Activated naive CD8-positive, alpha-beta T cell treated with anti-CD3 and anti-CD28 coated beads for 36 hours (primary cell): ENCODE measurements around the gene SDC4. TPM values are rescaled to one million over a fixed set of nuclear protein-coding genes. Genes with fewer than 3 reads are reported as not detected.

ENCODE experiments used
- DNase-seq: peaks from one replicate; pipeline ENCODE4 v3.0.0; 2021
- H3K27ac Mint-ChIP-seq: one replicate; pipeline ENCODE4 v1.8.0; 2022; ENCODE audit warnings: mild to moderate bottlenecking, moderate library complexity, mixed read lengths
- H3K27me3 Mint-ChIP-seq: one replicate; pipeline ENCODE4 v1.8.0; 2022; ENCODE audit warnings: mild to moderate bottlenecking, mixed read lengths
- H3K36me3 Mint-ChIP-seq: one replicate; pipeline ENCODE4 v1.8.0; 2021; ENCODE audit warnings: mild to moderate bottlenecking, mixed read lengths
- H3K4me1 Mint-ChIP-seq: one replicate; pipeline ENCODE4 v1.8.0; 2021; ENCODE audit warnings: mixed read lengths
- H3K4me3 Mint-ChIP-seq: one replicate; pipeline ENCODE4 v1.8.0; 2022; ENCODE audit warnings: mild to moderate bottlenecking, moderate library complexity, mixed read lengths
- H3K9me3 Mint-ChIP-seq: one replicate; pipeline ENCODE4 v1.8.0; 2022; ENCODE audit warnings: mixed read lengths
- total RNA-seq, 2 experiments: library from RNA; stranded (reverse); gene quantifications; one replicate each; pipeline ENCODE4 v1.2.3, GENCODE V29; 2021

The SDC4 gene
- total RNA-seq, 2 experiments from 2014 or later = 24.6 to 25.5 TPM

DNA sequence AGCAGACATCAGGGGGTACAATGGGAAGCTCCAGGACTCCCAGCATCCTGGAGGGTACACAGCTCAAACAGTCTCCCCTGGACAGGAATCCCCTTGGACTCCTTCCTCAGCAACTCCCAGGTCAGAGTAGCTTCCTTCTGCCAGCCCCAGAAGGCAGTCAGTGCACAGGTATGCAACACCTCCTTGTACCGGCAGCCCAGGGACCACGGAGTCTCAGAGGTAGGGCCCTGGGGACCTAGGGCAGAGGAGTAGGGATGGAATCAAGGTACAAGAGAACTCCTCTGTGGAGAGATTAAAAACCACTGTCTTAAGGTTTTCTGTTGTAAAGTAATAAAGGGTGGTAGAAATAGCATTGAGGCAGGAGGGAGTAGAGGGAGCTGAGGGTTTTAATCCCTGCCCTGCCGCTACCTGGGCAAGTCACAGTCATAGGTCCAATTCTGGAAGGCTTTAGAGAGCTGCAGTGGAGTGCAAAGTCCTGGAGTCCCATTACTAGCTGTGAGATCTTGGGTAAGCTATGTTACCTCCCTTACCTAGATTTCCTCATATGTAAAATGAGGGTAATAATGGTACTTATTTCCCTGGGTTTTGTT, 22.4 kb upstream of the SDC4 start:
- no peak for DNase-seq
- Mint-ChIP-seq H3K27me3 (no peaks in the 10 kb centered on the region), H3K4me3 (no peak overlapping the region), H3K36me3 (peaks cover 13% of the 10 kb centered on the region), H3K4me1 (peaks cover 43% of the 10 kb centered on the region), H3K27ac (peak overlapping the region; percentile 42), H3K9me3 (no peaks in the 10 kb centered on the region)

DNA sequence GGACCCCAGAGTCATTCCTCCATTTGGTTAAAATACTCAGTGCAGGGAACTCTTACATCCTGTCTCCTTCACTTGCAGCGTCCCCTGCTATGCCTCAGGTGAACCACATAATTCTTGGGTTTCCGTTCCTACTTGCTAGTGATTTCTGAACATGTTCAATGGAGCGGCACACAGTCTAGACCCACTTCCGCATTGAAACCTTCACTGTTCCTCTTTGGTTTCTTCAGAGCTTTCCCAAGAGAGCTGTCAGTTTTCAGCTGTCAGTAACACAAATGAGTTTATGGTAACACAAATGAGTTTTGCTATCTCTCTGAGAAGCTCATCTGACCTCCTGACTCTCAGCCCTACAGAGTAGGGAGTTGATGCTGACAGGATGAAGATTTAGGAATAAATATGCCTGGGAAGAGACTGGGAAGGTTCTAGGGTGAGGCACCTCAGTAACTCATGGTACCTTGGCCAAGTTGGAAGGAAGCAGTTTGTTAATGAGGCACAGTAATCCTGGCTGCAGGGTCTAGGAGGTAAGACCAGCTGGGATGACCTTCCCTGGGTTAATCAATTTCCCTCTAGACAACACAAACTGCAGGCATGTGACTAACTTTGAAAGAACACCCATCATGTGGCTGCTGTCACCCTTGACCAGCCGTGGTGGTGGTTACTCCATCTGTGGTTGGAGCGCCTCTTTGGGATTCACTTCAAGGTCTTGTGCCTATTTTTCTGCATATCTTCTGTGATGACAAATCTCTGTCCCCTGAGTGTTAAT, 20.2 kb upstream of the SDC4 start:
- H3K27ac Mint-ChIP-seq = peak overlapping the region; percentile 72
- DNase-seq = no peak
- H3K27me3 Mint-ChIP-seq = no peaks in the 10 kb centered on the region
- no peaks in the 10 kb centered on the region for H3K9me3 Mint-ChIP-seq
- peaks cover 13% of the 10 kb centered on the region for H3K36me3 Mint-ChIP-seq
- H3K4me3 Mint-ChIP-seq = no peak overlapping the region
- H3K4me1 Mint-ChIP-seq = peaks cover 51% of the 10 kb centered on the region

DNA sequence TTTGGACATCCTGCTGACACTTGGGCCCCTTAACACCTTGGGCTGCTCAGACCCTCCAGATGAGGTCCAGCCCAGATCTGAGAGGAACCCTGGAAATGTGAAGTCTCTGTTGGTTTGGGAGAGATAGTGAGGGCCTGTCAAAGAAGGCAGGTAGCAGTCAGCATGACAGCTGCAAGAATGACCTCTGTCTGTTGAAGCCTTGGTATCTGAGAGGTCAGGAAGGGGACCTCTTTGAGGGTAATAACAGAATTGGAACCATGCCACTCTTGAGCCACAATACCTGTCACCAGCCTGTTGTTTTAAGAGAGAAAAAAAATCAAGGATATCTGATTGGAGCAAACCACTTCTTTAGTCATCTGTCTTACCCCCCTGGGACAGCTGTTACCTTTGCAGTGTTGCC, 18.9 kb upstream of the SDC4 start:
- no peak overlapping the region for H3K4me3 Mint-ChIP-seq
- no peaks in the 10 kb centered on the region for H3K9me3 Mint-ChIP-seq
- H3K36me3 Mint-ChIP-seq = peaks cover 10% of the 10 kb centered on the region
- no peaks in the 10 kb centered on the region for H3K27me3 Mint-ChIP-seq
- H3K4me1 Mint-ChIP-seq = peaks cover 46% of the 10 kb centered on the region
- peak overlapping the region; percentile 60 for H3K27ac Mint-ChIP-seq
- DNase-seq = no peak

DNA sequence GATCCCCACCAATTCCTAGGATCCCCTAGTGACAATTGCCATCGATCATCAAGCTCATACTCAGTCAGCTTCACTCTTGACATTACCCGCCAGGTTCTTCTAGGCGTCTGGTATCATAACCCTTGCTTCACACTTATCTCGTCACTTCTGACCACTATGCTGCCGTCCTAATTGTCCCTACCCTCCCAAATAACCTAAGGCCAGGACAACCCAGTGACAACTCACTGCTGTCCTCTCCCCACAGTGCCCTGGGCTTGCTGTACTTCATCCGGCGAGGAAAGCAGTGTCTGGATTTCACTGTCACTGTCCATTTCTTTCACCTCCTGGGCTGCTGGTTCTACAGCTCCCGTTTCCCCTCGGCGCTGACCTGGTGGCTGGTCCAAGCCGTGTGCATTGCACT, 18.4 kb upstream of the SDC4 start:
- Mint-ChIP-seq H3K27me3 (no peaks in the 10 kb centered on the region), H3K4me3 (no peak overlapping the region), H3K9me3 (no peaks in the 10 kb centered on the region), H3K4me1 (peaks cover 49% of the 10 kb centered on the region), H3K27ac (peak overlapping the region; percentile 60), H3K36me3 (peaks cover 10% of the 10 kb centered on the region)
- no peak for DNase-seq

DNA sequence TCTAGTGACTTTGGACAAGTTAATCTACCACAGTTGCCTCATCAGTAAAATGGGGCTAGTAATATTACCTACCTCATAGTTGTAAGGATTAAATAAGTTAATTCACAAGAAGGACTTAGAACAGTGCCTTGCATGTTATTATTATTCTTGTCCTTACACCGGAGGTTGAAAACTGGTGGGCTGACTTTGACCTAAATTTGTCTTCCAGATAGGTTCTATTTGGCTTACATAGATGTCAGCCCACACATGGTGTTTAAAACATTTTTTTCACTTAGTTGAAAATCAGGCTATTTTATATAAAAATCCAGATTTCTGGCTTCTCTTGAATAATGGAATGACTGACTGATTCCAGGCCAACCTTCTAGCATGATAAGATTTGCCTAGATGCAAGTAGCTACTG, 18.0 kb upstream of the SDC4 start:
- Mint-ChIP-seq H3K27ac (no peak overlapping the region), H3K4me1 (peaks cover 49% of the 10 kb centered on the region), H3K36me3 (peaks cover 10% of the 10 kb centered on the region)

DNA sequence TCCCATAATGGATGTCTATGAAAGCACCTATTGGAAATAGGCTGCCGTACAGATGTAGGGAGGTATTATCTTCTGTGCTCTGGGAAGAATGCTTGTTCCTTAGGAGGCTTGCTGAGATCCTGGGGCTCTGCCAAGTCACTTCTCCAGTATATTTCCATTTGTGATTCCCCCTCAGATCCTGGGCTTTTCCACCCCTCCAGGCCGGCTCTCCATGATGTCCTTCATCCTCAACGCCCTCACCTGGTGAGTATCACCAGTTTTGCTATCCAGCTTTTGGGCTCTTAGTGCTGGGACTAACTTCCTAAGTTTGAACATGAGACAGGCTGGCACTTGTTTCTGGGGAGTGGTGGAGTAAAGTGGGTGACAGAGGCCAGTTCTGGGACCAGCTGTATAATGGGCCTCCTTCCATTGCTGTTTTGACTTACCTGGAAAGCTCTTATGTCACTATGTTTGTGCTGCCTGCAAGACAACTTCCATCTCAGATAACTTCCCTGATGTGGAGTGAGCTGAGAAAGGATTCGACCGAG, 17.3 kb upstream of the SDC4 start:
- Mint-ChIP-seq H3K4me3 (no peak overlapping the region), H3K4me1 (peaks cover 49% of the 10 kb centered on the region), H3K27ac (peak overlapping the region; percentile 12), H3K27me3 (no peaks in the 10 kb centered on the region), H3K9me3 (no peaks in the 10 kb centered on the region), H3K36me3 (peaks cover 10% of the 10 kb centered on the region)
- DNase-seq = no peak

More for the DNA sequence above, 18.0 kb upstream of the SDC4 start:
- Mint-ChIP-seq H3K27me3 (no peaks in the 10 kb centered on the region), H3K4me3 (no peak overlapping the region), H3K9me3 (no peaks in the 10 kb centered on the region)
- DNase-seq = no peak

DNA sequence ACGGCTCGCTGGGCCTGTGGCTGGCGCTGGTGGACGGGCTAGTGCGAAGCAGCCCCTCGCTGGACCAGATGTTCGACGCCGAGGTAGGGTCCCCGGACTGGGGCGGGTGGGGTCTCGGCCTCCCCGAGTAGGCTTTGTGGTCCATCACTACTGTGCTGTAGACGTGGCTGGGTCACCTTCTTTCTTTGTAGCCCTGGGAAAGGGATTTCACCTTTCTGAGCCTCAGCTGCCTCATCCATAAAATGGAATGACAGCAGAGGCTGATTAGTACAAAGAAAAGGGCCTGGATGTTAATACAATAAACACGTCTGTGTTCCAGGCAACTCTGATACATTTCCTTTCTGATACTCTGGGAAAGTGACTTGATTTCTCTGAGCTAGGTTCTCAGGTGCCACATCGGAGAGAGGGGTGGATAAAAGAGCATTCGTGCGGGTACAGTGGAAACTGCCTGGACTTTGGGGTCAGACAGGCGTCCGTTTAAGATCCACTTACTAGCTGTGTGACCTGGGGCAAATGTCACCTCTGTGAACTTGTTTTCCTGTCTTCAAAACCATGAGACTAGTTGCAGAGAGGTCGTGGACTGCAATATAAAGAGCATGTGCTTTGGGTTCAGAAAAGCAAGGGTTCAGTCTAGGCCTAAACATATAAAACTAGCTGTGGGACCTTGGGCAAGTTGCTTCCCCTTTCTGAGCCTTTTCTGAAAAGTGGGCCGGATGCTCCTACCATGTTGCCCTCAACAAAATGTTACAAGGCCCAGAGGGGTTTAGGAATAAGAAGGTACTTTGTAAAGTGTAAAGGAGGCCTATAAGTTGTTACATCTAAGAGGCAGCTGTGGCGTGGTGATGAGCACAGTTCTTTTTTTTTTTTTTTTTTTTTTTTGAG, 15.6 kb upstream of the SDC4 start:
- Mint-ChIP-seq H3K27me3 (no peaks in the 10 kb centered on the region), H3K27ac (peak overlapping the region; percentile 95), H3K36me3 (peaks cover 10% of the 10 kb centered on the region), H3K9me3 (no peaks in the 10 kb centered on the region), H3K4me1 (peaks cover 54% of the 10 kb centered on the region), H3K4me3 (peak overlapping the region; percentile 94)
- DNase-seq = no peak

DNA sequence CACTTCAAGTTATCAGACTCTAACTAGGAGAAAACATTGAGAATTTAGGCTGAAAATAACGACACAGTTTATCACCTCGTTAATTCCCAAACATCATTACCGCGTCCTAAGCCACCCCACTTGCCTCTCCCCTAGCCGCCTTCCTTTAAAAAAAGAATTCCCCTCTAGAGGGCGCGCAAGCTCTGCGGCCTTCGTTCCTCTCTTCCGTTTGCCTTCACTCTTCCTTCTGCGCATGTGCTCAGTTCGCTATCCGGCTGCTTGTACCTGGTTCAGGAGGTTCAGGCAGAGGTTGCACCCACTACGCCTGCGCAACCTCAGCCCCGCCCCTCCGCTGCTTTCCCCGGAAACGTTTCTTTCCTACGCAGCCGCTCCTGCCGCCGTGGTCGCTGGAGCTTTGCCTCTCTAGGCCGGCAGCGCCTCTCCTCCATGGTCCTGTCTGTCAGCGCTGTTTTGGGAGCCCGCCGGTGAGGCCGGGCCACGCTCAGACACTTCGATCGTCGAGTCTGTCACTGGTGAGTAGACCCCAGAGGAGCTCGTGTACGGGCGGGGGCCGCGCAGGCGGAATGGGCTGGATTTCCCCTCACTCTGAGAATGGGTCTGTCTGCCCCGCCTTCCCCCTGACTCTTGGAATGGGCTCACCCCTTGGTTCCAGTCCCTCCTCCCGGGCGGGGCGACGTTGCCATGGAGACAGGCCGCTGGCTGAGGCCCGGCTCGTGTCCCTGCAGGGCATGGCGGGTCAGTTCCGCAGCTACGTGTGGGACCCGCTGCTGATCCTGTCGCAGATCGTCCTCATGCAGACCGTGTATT, 14.8 kb upstream of the SDC4 start, which contains the start of gene SYS1:
SYS1 (plus strand) TSS at position 353 of the 807 bp plus-strand sequence; CDS start at position 729, 376 bp downstream.
- Mint-ChIP-seq H3K9me3 (no peaks in the 10 kb centered on the region), H3K27me3 (no peaks in the 10 kb centered on the region), H3K4me3 (peak within 1 kb of the TSS; percentile 94), H3K36me3 (peaks cover 10% of the 10 kb centered on the region), H3K4me1 (peaks cover 55% of the 10 kb centered on the region), H3K27ac (peak within 1 kb of the TSS; percentile 95)
- DNase-seq = peak; percentile 99

DNA sequence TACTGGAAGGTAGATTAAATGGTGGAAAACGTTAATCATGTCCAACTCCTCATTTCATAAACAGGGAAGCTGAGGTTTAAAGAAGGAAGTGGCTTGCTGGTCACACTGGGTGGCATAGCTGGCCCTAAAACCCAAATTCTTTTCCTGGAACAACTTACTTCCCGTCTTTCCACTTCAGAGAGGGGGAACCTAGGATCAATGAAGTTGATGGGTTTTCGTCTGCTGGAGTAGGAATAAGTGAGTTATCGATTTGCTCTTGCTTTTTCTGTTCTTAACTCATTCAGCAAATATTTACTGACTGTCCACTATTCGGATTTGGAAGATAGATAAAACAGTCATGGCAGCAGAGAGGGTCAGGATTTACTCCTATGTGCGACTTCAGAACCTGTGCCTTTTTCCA, 13.6 kb upstream of the SDC4 start:
- Mint-ChIP-seq H3K27ac (no peak overlapping the region), H3K4me1 (peaks cover 51% of the 10 kb centered on the region), H3K4me3 (no peak overlapping the region), H3K27me3 (no peaks in the 10 kb centered on the region), H3K36me3 (peaks cover 9% of the 10 kb centered on the region), H3K9me3 (no peaks in the 10 kb centered on the region)
- DNase-seq = no peak

DNA sequence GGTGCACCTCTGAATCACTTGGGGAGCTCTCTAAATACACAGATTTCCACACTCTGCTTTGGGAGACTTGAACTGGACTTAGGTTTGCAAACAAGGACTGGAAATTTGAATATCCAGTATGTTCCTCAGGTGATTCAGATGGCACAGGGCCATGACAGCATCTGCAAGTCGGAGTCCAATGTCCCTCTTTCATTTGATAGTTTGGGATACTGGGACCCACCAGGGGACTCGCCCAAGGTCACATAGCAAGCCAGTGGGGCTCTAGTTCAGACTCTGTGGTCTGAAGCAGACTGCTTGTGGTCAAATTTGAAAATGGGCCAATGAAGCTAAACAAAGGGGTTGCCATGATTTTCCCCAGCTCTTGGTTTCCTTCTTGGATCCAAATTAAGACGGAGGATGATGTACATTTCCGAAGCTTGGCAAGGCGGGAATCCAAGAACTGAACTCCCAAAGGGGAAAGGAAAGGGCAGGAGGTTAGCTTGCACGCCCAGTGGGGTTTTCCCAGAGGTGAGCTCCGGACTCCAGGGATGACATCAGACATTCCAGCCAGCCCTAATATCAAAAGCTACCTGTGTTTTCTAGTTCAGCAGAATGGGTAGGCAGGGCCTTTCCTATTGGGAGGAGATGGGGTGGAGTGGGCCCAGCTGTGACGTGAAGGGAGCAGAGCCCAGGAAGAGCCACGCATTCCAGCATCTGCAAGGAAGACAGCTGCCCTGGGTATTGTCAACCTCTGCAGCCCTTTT, 11.4 kb upstream of the SDC4 start:
- no peaks in the 10 kb centered on the region for H3K27me3 Mint-ChIP-seq

DNA sequence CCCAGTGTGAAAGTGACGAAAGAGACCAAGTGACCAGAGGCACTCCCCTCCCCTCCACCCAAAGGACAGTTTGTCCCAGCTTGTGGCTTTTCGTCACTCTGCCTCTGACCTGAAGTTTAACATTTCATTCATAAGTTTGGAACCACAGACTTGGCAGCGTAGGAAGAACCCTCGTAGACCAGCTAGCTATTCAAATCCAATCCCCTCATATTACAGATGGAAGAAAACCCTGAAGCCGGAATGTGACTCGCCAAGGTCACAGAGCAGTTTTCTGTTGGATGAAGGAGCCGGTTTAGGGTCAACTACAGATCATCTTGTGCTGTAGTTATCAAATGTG, 10.8 kb upstream of the SDC4 start:
- Mint-ChIP-seq H3K27me3 (no peaks in the 10 kb centered on the region), H3K36me3 (peaks cover 4% of the 10 kb centered on the region), H3K4me3 (no peak overlapping the region), H3K27ac (no peak overlapping the region), H3K9me3 (no peaks in the 10 kb centered on the region), H3K4me1 (peaks cover 58% of the 10 kb centered on the region)
- DNase-seq = no peak

More for the DNA sequence above, 11.4 kb upstream of the SDC4 start:
- DNase-seq = no peak
- no peaks in the 10 kb centered on the region for H3K9me3 Mint-ChIP-seq
- H3K36me3 Mint-ChIP-seq = peaks cover 4% of the 10 kb centered on the region
- peaks cover 55% of the 10 kb centered on the region for H3K4me1 Mint-ChIP-seq
- no peak overlapping the region for H3K4me3 Mint-ChIP-seq
- no peak overlapping the region for H3K27ac Mint-ChIP-seq

DNA sequence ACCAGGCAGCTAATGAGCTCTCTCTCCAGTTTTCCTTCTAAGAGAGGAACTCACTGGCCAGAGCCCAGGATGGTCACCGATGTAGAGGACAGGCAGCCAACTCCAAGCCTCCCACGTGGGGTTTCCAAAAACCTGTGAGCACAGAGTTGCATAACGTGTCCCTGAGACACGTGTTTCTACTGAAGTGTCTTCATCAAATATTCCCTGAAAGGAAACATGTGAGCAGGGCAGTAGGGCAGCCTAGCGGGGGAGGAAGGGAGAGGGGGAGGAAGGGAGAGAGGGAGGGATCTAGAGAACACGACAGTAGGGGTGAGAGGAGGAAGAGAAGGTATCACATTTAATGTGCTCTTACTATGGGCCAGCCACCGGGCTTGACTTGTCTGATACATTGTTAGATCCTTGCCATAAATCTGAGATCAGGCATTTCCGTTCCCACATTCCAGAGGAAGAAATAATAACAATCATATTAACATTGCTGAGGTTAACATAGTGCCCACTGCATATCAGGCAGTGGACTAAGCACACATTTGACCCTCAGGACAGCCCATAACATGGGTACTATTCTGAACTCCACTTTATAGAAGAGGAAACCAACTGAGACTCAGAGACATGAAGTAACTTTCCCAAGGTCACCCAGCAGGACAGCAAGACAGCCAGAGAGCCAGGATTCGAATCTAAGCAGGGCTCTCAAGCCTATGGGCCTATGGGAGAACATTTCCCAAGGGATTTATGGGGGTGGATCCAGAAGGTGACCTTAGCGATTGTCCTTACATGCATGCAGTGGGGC, 10.3 kb upstream of the SDC4 start:
- peaks cover 58% of the 10 kb centered on the region for H3K4me1 Mint-ChIP-seq
- no peaks in the 10 kb centered on the region for H3K9me3 Mint-ChIP-seq
- no peak overlapping the region for H3K4me3 Mint-ChIP-seq
- no peaks in the 10 kb centered on the region for H3K27me3 Mint-ChIP-seq
- H3K27ac Mint-ChIP-seq = no peak overlapping the region
- DNase-seq = no peak
- no peaks in the 10 kb centered on the region for H3K36me3 Mint-ChIP-seq
